Mesothelial cell of epicardium (in vitro differentiated cells): ENCODE measurements around the gene CSDE1. TPM values are rescaled to one million over a fixed set of nuclear protein-coding genes. Genes with fewer than 3 reads are reported as not detected.
A peak's percentile ranks its signal among the peaks of the same experiment; 100 is the strongest.
"Not testable (repeated sequence)": the region's sequence is repeated elsewhere in the genome, so short reads cannot be mapped to it uniquely, and the experiment has no call there.

ENCODE experiments used
- DNase-seq, 2 experiments: peaks; one replicate each; pipeline ENCODE4 v3.0.0; 2021; ENCODE audit warnings: low spot score in 2 of 2; ENCODE audit not compliant: unreplicated experiment in 2 of 2
- H3K27ac Mint-ChIP-seq: 2 replicates; pipeline ENCODE4 v1.8.0; 2021; ENCODE audit warnings: mixed read lengths
- H3K27me3 Mint-ChIP-seq: 2 replicates; pipeline ENCODE4 v1.8.0; 2021; ENCODE audit warnings: low read depth, mixed read lengths
- H3K36me3 Mint-ChIP-seq: 2 replicates; pipeline ENCODE4 v1.8.0; 2021; ENCODE audit warnings: mixed read lengths
- H3K4me1 Mint-ChIP-seq: 2 replicates; pipeline ENCODE4 v1.8.0; 2021; ENCODE audit warnings: mixed read lengths
- H3K4me3 Mint-ChIP-seq: 2 replicates; pipeline ENCODE4 v1.8.0; 2021; ENCODE audit warnings: mild to moderate bottlenecking, moderate library complexity, mixed read lengths
- H3K9me3 Mint-ChIP-seq: 2 replicates; pipeline ENCODE4 v1.8.0; 2021; ENCODE audit warnings: mixed read lengths
- total RNA-seq: library from RNA; stranded (reverse); gene quantifications from 3 replicates; pipeline ENCODE4 v1.2.1, GENCODE V29; 2021
- TF ChIP-seq, protein P1 (sequence below): fragments of 200-600 bp; sonication (generic); IDR thresholded peaks from one replicate; pipeline ENCODE4 v1.5.0; 2021; ENCODE audit warnings: antibody characterized with exemption; ENCODE audit not compliant: unreplicated experiment

Gene CSDE1
- total RNA-seq, 1 donor from 2014 or later: 524 TPM

- Mint-ChIP-seq H3K27ac (peak overlapping the region; percentile 100), H3K4me3 (peak overlapping the region; percentile 99), H3K4me1 (peaks cover 37% of the 10 kb centered on the region), H3K27me3 (peaks cover 2% of the 10 kb centered on the region), H3K36me3 (peaks cover 2% of the 10 kb centered on the region), H3K9me3 (peaks cover 9% of the 10 kb centered on the region)
- DNase-seq: no peak
- TF ChIP-seq, protein P1, sequence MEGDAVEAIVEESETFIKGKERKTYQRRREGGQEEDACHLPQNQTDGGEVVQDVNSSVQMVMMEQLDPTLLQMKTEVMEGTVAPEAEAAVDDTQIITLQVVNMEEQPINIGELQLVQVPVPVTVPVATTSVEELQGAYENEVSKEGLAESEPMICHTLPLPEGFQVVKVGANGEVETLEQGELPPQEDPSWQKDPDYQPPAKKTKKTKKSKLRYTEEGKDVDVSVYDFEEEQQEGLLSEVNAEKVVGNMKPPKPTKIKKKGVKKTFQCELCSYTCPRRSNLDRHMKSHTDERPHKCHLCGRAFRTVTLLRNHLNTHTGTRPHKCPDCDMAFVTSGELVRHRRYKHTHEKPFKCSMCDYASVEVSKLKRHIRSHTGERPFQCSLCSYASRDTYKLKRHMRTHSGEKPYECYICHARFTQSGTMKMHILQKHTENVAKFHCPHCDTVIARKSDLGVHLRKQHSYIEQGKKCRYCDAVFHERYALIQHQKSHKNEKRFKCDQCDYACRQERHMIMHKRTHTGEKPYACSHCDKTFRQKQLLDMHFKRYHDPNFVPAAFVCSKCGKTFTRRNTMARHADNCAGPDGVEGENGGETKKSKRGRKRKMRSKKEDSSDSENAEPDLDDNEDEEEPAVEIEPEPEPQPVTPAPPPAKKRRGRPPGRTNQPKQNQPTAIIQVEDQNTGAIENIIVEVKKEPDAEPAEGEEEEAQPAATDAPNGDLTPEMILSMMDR: no peak
These were observed 560 bp upstream of the CSDE1 start for GRCh38 chr1:114758256-114758832.

- peaks cover 45% of the 10 kb centered on the region for H3K4me1 Mint-ChIP-seq
These were observed 782 bp downstream of the CSDE1 start for GRCh38 chr1:114756949-114757454.

DNA sequence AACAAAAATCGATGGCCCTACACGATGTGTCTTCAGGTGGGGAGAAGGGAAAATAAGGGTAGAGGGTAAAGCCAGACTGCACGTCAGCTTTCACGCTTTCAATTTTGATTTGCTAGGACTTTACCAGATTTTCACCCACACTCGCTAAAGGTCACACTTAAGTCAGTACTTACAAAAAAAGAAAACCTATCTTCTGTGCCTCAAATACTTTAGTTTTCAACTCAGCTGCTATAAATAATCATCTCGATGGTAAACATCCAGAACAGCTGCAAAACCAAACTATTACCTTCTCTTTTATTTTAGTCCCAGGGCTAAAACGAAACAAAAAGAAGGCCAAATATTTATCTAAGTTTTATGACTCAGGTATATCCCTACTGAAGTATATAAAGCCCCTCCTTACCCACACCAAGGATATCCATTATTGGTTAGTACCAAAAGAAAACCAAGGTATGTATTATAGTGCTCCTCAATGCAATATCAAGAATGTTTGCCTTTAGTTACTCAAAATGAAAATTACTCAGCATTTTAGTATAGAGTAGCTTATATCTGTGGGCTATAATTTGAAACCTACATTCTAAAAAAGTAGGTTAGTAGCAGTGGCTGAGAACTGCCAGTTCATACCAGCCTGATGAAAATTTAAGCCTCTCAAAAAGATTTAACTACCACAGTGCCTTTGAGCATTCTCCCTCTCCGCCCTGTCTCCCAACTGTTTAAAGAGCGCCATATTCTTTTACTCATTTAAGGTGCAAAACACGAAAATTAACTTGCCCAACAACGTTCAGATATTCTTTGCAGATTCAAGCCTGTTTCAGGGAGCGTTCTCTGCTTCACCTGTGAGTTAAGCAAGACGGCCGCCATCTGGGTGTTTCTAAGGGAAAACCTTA, 1.5 kb downstream of the CSDE1 start:
- Mint-ChIP-seq H3K36me3 (peaks cover 2% of the 10 kb centered on the region), H3K27me3 (no peaks in the 10 kb centered on the region), H3K4me3 (peak overlapping the region; percentile 99), H3K9me3 (peaks cover 5% of the 10 kb centered on the region), H3K4me1 (peaks cover 51% of the 10 kb centered on the region), H3K27ac (peak overlapping the region; percentile 100)
- TF ChIP-seq, protein P1: no peak
- no peak for DNase-seq

More at GRCh38 chr1:114756949-114757454, 782 bp downstream of the CSDE1 start:
- TF ChIP-seq, protein P1: no peak
- Mint-ChIP-seq H3K27me3 (no peaks in the 10 kb centered on the region), H3K9me3 (peaks cover 5% of the 10 kb centered on the region), H3K27ac (peak overlapping the region; percentile 100), H3K4me3 (peak overlapping the region; percentile 99), H3K36me3 (peaks cover 2% of the 10 kb centered on the region)
- DNase-seq: peak in 1 of 2 experiments; percentile 48

DNA sequence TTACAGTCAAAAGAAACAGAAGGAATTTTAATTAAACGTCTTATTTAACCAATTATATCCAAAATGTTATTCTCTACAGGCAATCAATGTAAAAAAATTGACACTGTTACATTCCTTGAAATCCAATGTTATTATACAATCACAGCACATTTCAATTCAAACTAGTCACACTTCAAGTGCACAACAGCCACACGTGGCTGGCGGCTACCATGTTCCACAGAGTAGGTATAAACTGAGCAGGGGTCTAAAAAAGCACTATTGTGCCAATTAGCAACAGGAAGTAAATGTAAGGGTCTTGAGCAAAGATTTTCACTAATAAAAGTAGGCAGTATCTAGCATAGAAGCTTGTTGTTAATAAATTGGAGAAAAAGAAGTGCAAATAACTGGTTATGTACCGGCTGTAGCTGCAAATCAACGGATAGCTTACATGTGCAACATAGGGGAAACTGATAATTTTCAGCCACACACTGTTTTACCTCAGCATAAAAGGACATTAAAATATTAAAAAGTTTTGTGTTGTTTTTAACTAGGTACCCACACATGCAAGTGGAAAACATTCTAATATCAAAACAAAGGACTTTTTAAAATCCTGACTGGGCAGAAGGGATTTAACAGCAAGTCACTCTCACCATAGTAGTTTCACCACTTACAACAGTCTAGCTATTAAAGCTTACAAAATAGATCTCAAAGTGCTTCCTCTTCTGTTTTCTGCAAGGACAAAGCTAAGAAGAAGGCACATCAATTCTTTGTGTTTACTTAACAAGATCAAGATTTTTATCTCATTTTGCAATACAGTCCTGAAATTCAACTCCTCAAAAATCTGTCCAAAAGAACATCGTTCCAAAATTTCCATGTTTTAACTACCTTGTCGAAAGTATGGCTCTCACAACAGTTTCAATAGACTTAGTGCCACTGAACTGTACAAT, 2.5 kb downstream of the CSDE1 start:
- TF ChIP-seq, protein P1: no peak

DNA sequence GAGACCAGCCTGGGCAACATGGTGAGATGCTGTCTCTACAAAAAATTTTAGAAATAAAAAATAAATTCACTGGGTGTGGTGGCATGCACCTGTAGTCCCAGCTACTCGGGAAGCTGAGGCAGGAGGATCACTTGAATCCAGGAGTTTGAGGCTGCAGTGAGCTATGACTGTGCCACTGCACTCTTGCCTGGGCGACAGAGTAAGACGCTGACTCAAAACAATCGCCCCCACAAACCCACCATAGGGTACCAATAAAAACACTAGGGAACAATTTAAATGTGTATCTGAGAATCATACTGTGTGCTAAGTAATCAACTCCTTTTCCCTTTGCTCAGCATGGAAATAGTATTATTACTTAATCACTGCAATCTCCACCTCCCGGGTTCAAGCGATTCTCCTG, 4.1 kb downstream of the CSDE1 start:
- not testable (repeated sequence) for H3K27me3 Mint-ChIP-seq, H3K36me3 Mint-ChIP-seq, DNase-seq, H3K4me3 Mint-ChIP-seq, H3K27ac Mint-ChIP-seq, H3K9me3 Mint-ChIP-seq
- H3K4me1 Mint-ChIP-seq: peaks cover 65% of the 10 kb centered on the region

More for the DNA sequence above, 2.5 kb downstream of the CSDE1 start:
- Mint-ChIP-seq H3K36me3 (peaks cover 2% of the 10 kb centered on the region), H3K4me3 (peak overlapping the region; percentile 99), H3K9me3 (peaks cover 5% of the 10 kb centered on the region), H3K27me3 (no peaks in the 10 kb centered on the region), H3K27ac (peak overlapping the region; percentile 100), H3K4me1 (peaks cover 59% of the 10 kb centered on the region)
- DNase-seq: no peak
